ENCODE measurements around the gene ATG4B. TPM values are rescaled to one million over a fixed set of nuclear protein-coding genes. Genes with fewer than 3 reads are reported as not detected.

The ATG4B gene
- total RNA-seq: 54.0 and 78.8 TPM in 2 replicates

GRCh38 chr2:241637018-241637794 lies at the start of gene ATG4B, which contains the start of gene THAP4:
TSS of gene ATG4B (plus strand) at chr2:241637693. CDS start at chr2:241637715, 22 bp downstream.
TSS of gene THAP4 (minus strand) at chr2:241637158. CDS start at chr2:241637017, 141 bp downstream.

GRCh38 chr2:241686650-241687425 lies 49.3 kb downstream of the ATG4B start, which contains the start of gene DTYMK:
TSS of gene DTYMK (minus strand) at chr2:241686815. CDS start at chr2:241686783, 32 bp downstream.

GRCh38 chr2:241701399-241702154 lies 64.1 kb downstream of the ATG4B start, which contains the start of gene ING5:
TSS of gene ING5 (plus strand) at chr2:241702039. CDS start at chr2:241702066, 27 bp downstream.

Other genes starting within 250 kb of the ATG4B start
- gene STK25, start 129.1 kb upstream of the ATG4B start, total RNA-seq: 170 and 196 TPM in 2 replicates
- gene BOK, start 78.9 kb upstream of the ATG4B start, total RNA-seq: 10.6 and 13.6 TPM in 2 replicates
- gene THAP4, start 535 bp upstream of the ATG4B start, total RNA-seq: 44.4 and 47.7 TPM in 2 replicates
- gene DTYMK, start 49.1 kb downstream of the ATG4B start, total RNA-seq: 32.7 and 83.3 TPM in 2 replicates
- 23.4 and 26.9 TPM in 2 replicates for gene ING5, start 64.3 kb downstream of the ATG4B start, total RNA-seq
- 22.7 and 28.5 TPM in 2 replicates for gene D2HGDH, start 96.9 kb downstream of the ATG4B start, total RNA-seq
- gene GAL3ST2, start 139.1 kb downstream of the ATG4B start, total RNA-seq: 0.25 and 0.44 TPM in 2 replicates
- 0.50 TPM in 1 of 2 replicates, not detected in the other for gene NEU4, start 171.5 kb downstream of the ATG4B start, total RNA-seq
- gene PDCD1, start 221.2 kb downstream of the ATG4B start, total RNA-seq: not detected in 2 replicates
- not detected in 2 replicates for gene RTP5, start 232.0 kb downstream of the ATG4B start, total RNA-seq